T follicular helper cell (primary cell): ENCODE results near the gene TAS2R60.
"Not testable (repeated sequence)": the region's sequence is repeated elsewhere in the genome, so short reads cannot be mapped to it uniquely, and the experiment has no call there.

ENCODE experiments used
- DNase-seq: peaks from one replicate; pipeline ENCODE4 v3.0.0-alpha.2; 2020; ENCODE audit warnings: low read depth

Gene TAS2R60

GRCh38 chr7:143477501-143478150, 34.4 kb downstream of the TAS2R60 start, which contains the start of gene TAS2R41:
Gene TAS2R41 (plus strand): TSS chr7:143477873. CDS start chr7:143477873, 0 bp downstream.
- no peak for DNase-seq

- DNase-seq: no peak
These were observed 36.0 kb downstream of the TAS2R60 start for GRCh38 chr7:143479055-143479766.

GRCh38 chr7:143480501-143480900, 37.2 kb downstream of the TAS2R60 start:
- no peak for DNase-seq

- no peak for DNase-seq
These were observed 40.9 kb downstream of the TAS2R60 start for GRCh38 chr7:143484119-143484518.

- no peak for DNase-seq
These were observed 41.8 kb downstream of the TAS2R60 start for GRCh38 chr7:143485094-143485493.

- DNase-seq: no peak
These were observed 42.2 kb downstream of the TAS2R60 start for GRCh38 chr7:143485500-143485899.

GRCh38 chr7:143486266-143486665, 43.0 kb downstream of the TAS2R60 start:
- not testable (repeated sequence) for DNase-seq

GRCh38 chr7:143487061-143487460, 43.8 kb downstream of the TAS2R60 start:
- DNase-seq: no peak

GRCh38 chr7:143487566-143487965, 44.3 kb downstream of the TAS2R60 start:
- DNase-seq: no peak

- no peak for DNase-seq
These were observed 47.6 kb downstream of the TAS2R60 start for GRCh38 chr7:143490717-143491306.

- no peak for DNase-seq
These were observed 48.8 kb downstream of the TAS2R60 start for GRCh38 chr7:143492043-143492471.

GRCh38 chr7:143492799-143493739, 49.8 kb downstream of the TAS2R60 start:
- no peak for DNase-seq

- DNase-seq: no peak
These were observed 50.5 kb downstream of the TAS2R60 start for GRCh38 chr7:143493751-143494150.
